ENCODE data around the gene HIVEP2. TPM values are rescaled to one million over a fixed set of nuclear protein-coding genes. Genes with fewer than 3 reads are reported as not detected.
A peak's percentile ranks its signal among the peaks of the same experiment; 100 is the strongest.

The HIVEP2 gene
- total and polyA plus RNA-seq, 2 of the 4 experiments (the other 2 are of a cell fraction) = 4.3 to 11.3 TPM

DNA sequence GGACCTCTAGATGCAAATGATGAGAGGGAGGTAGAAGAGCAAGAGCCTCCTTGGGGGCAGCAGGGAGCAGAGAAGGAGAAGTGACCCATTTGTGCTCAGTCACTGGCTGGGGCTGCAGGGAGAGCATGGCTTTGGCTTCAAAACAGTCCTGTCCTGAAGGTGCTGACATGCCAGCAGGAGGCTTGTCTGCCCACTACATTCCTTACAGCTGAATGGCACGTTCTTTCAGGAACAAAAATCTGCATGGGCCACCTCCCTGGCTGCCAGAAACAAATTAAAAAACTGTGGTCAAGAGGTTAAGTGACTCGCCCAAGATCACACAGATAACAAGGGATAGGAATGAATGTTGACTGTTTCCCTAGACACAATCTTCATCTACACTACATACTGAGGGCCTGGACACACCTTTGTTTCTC is 188.8 kb downstream of the HIVEP2 start:
- no peak overlapping the region for H4K91ac ChIP-seq (ENCODE audit: insufficient read depth, low read depth, low read length)
- no peak overlapping the region for H3K23ac ChIP-seq (ENCODE audit: low read depth, low read length)
- H4K5ac ChIP-seq (ENCODE audit: low read depth, low read length) = no peak overlapping the region
- peak overlapping the region; percentile 13 for H2AFZ ChIP-seq (replicated peaks; ENCODE audit: low read length, poor library complexity)
- WGBS, 2 experiments (ENCODE audit: extremely low coverage in 2 of 2, insufficient read length in 1 of 2) = no CpG with 5 or more reads among the region's 2 CpGs
- ChIA-PET POLR2A (ENCODE audit: unreplicated experiment) (no interaction called here), CTCF (no interaction called here)
- no peak overlapping the region for H3K4me3 ChIP-seq (ENCODE audit: insufficient read depth, low read depth, low read length)
- H3K9me1 ChIP-seq (ENCODE audit: insufficient read depth, low read length) = peaks cover 10% of the 10 kb centered on the region; the same call in 1 of the 2 replicates
- dilution Hi-C loops (cut with HindIII; ENCODE audit: low sequenced_read_pairs, unreplicated experiment) = no loop called here
- H4K20me1 ChIP-seq (ENCODE audit: insufficient read depth, low read length) = 0 out of 2 replicates have a peak, but pooled peaks cover 3% of the 10 kb centered on the region
- no peak overlapping the region for H2AK5ac ChIP-seq (ENCODE audit: low read depth, low read length)
- no peak overlapping the region for H3K4ac ChIP-seq (ENCODE audit: low read depth, low read length)
- no peak overlapping the region for H2AK9ac ChIP-seq (replicated peaks; ENCODE audit: low read depth, low read length, poor library complexity)
- TF ChIP-seq, protein P1, sequence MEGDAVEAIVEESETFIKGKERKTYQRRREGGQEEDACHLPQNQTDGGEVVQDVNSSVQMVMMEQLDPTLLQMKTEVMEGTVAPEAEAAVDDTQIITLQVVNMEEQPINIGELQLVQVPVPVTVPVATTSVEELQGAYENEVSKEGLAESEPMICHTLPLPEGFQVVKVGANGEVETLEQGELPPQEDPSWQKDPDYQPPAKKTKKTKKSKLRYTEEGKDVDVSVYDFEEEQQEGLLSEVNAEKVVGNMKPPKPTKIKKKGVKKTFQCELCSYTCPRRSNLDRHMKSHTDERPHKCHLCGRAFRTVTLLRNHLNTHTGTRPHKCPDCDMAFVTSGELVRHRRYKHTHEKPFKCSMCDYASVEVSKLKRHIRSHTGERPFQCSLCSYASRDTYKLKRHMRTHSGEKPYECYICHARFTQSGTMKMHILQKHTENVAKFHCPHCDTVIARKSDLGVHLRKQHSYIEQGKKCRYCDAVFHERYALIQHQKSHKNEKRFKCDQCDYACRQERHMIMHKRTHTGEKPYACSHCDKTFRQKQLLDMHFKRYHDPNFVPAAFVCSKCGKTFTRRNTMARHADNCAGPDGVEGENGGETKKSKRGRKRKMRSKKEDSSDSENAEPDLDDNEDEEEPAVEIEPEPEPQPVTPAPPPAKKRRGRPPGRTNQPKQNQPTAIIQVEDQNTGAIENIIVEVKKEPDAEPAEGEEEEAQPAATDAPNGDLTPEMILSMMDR (conservative IDR thresholded peaks at IDR 0.05; ENCODE audit: low read depth, low read length) = 0 out of 2 replicates have a peak, but pooled peaks have one; percentile 9
- peak; percentile 85 for TF ChIP-seq BHLHE40 (IDR thresholded peaks at IDR 0.05; ENCODE audit: low read depth, low read length)
- TF ChIP-seq RCOR1 (IDR thresholded peaks at IDR 0.05; ENCODE audit: insufficient replicate concordance, low read length) = no peak
- TF ChIP-seq, protein P2, sequence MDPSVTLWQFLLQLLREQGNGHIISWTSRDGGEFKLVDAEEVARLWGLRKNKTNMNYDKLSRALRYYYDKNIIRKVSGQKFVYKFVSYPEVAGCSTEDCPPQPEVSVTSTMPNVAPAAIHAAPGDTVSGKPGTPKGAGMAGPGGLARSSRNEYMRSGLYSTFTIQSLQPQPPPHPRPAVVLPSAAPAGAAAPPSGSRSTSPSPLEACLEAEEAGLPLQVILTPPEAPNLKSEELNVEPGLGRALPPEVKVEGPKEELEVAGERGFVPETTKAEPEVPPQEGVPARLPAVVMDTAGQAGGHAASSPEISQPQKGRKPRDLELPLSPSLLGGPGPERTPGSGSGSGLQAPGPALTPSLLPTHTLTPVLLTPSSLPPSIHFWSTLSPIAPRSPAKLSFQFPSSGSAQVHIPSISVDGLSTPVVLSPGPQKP (IDR thresholded peaks at IDR 0.05; ENCODE audit: borderline replicate concordance, low read depth, low read length) = no peak
- no peak for TF ChIP-seq FOS (IDR thresholded peaks at IDR 0.05; ENCODE audit: low read depth, low read length)
- TF ChIP-seq SMC3 (IDR thresholded peaks at IDR 0.05; ENCODE audit: low read depth, low read length) = no peak; the same call in 1 of the 2 replicates
- H2BK5ac ChIP-seq (ENCODE audit: low read depth, low read length, poor library complexity, severe bottlenecking) = no peak overlapping the region
- no peaks in the 10 kb centered on the region for H3K27me3 ChIP-seq (ENCODE audit: control insufficient read depth, insufficient read depth, low read length)
- peaks cover 8% of the 10 kb centered on the region for H3K4me1 ChIP-seq (ENCODE audit: control insufficient read depth, insufficient read depth, low read length)
- no peak overlapping the region for H3K9ac ChIP-seq (ENCODE audit: low read depth, low read length)
- peaks cover 19 to 28% of the 10 kb centered on the region in 2 experiments; a peak in 3 of 4 replicates for H3K79me1 ChIP-seq (ENCODE audit: low read depth in 1 of 2, low read length in 2 of 2)
- peak; percentile 82 for ATAC-seq (ENCODE audit: low read depth)
- no peak overlapping the region for H3K27ac ChIP-seq (ENCODE audit: insufficient read depth, low read length)
- no TSS peak for BruUV-seq (replicated peaks)
- peak; percentile 60 for DNase-seq
- no peak overlapping the region for H2BK15ac ChIP-seq (ENCODE audit: low read depth, low read length)
- no peak overlapping the region for H3K56ac ChIP-seq (ENCODE audit: extremely low read depth, insufficient read depth, low read length)
- H2BK120ac ChIP-seq (ENCODE audit: low read depth, low read length) = no peak overlapping the region
- H4K8ac ChIP-seq (ENCODE audit: low read depth in 2 of 2, low read length in 2 of 2) = no peak overlapping the region
- H3K4me2 ChIP-seq (ENCODE audit: low read depth, low read length) = no peak overlapping the region
- H3K18ac ChIP-seq (ENCODE audit: low read depth, low read length) = no peak overlapping the region
- no peak overlapping the region for H3K14ac ChIP-seq (replicated peaks; ENCODE audit: low read depth, low read length)
- H2BK20ac ChIP-seq (ENCODE audit: low read depth, low read length) = no peak overlapping the region
- no peaks in the 10 kb centered on the region for H3K9me3 ChIP-seq (ENCODE audit: control insufficient read depth, insufficient read depth, low read length)
- in situ Hi-C loops (cut with MboI; ENCODE audit: low sequenced_read_pairs) = no loop called here
- peaks cover 26% of the 10 kb centered on the region for H3K36me3 ChIP-seq (ENCODE audit: control insufficient read depth, insufficient read depth, low read length)
- intact Hi-C loops (cut with micrococcal nuclease) = no loop called here
